ENCODE data around the gene PPP1R36.

DNA sequence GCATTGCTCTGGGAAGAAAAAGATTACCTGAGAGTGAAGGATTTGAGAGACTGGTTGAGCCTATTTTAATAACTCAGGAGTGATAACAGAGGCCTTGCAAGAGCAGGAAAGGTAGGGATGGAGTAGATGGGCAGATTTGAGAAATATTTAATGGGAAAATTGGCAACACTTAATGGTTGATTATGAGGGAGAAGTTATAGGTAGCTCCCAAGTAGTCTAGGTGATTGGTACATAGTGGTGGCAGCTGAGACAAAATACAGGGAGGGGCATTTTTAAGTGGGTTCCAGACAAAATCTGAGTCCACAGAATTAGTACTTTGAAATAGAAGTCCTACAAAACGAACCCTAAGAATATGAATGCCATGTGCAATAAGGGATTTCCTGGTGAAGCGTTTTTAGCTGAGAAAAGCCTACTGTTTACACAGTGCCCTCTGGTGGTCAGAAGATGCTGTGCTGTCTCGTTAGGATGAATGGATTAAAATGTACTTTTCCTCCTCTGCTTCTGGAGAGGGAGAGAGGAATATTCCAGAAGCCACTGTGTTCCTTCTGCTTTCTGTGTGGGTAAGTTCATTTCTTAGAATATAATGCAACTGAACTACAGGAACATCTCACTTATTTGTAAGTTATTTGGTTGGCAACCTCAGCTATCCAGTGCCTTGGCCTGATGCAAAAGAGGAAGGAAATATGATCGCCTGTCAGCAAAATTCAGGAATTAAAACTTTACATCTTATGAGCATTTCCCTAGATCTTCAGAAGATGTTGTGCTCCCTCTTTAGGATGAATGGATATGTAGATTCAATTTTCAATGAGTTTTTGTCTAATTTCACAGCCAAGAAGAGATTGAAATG is 38.7 kb upstream of the PPP1R36 start:
- TF ChIP-seq, protein P1, sequence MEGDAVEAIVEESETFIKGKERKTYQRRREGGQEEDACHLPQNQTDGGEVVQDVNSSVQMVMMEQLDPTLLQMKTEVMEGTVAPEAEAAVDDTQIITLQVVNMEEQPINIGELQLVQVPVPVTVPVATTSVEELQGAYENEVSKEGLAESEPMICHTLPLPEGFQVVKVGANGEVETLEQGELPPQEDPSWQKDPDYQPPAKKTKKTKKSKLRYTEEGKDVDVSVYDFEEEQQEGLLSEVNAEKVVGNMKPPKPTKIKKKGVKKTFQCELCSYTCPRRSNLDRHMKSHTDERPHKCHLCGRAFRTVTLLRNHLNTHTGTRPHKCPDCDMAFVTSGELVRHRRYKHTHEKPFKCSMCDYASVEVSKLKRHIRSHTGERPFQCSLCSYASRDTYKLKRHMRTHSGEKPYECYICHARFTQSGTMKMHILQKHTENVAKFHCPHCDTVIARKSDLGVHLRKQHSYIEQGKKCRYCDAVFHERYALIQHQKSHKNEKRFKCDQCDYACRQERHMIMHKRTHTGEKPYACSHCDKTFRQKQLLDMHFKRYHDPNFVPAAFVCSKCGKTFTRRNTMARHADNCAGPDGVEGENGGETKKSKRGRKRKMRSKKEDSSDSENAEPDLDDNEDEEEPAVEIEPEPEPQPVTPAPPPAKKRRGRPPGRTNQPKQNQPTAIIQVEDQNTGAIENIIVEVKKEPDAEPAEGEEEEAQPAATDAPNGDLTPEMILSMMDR (conservative IDR thresholded peaks at IDR 0.05; ENCODE audit: low read depth, low read length) = peak; percentile 95
- no peak for TF ChIP-seq EZH2 (IDR thresholded peaks at IDR 0.05; ENCODE audit: borderline replicate concordance, low read depth, low read length, poor library complexity, severe bottlenecking)

Measured in A673 (cell line).